ENCODE measurements around the gene CABYR. TPM values are rescaled to one million over a fixed set of nuclear protein-coding genes. Genes with fewer than 3 reads are reported as not detected.
"Not testable (repeated sequence)": the region's sequence is repeated elsewhere in the genome, so short reads cannot be mapped to it uniquely, and the experiment has no call there.

CABYR gene
- total RNA-seq, 2 experiments from 2014 or later, result 0.48 to 0.95 TPM

DNA sequence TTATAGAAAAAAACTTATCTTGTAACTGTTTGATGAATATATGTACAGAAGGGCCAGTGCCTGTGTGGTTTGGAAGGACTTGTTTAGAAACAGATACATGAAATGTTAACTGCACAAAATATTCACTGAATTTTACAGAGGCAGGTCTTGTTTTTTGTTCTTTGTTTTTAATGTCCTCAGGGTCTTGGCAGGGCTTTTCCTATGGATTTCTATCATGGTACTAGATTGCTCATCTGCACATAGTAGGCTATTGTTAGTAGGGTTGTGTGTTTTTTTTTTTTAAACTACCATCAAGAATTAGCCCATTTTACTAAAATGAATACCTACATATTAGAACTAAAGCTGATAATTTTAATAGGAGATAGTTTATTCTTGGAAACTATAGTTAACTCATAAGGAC, 3.5 kb downstream of the CABYR start:
- H3K36me3 Mint-ChIP-seq (ENCODE audit: low read depth), result peaks cover 1% of the 10 kb centered on the region
- H3K27me3 Mint-ChIP-seq, result peaks cover 48% of the 10 kb centered on the region
- no peak for DNase-seq
- peaks cover 19% of the 10 kb centered on the region for H3K4me1 Mint-ChIP-seq
- CTCF ChIA-PET, result interaction anchor here (0.6 kb wide), 1 partner anchor 41 kb away, joined by 3 read pairs; no protein-coding TSS in a partner anchor
- H3K27ac Mint-ChIP-seq, result no peak overlapping the region
- no peak overlapping the region for H3K4me3 Mint-ChIP-seq
- POLR2A ChIA-PET, result no interaction called here
- no peaks in the 10 kb centered on the region for H3K9me3 Mint-ChIP-seq

DNA sequence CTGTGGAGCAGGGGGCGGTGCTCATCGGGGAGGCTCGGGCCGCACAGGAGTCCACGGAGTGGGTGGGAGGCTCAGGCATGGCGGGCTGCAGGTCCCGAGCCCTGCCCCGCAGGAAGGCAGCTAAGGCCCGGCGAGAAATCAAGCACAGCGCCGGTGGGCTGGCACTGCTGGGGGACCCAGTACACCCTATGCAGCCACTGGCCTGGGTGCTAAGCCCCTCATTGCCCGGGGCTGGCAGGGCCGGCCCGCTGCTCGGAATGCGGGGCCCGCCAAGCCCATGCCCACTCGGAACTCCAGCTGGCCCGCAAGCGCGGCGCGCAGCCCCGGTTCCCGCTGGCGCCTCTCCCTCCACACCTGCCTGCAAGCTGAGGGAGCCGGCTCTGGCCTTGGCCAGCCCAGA, 10.7 kb downstream of the CABYR start:
- H3K27me3 Mint-ChIP-seq, result peaks cover 19% of the 10 kb centered on the region
- H3K36me3 Mint-ChIP-seq (ENCODE audit: low read depth); H3K9me3 Mint-ChIP-seq; DNase-seq; H3K4me1 Mint-ChIP-seq; H3K4me3 Mint-ChIP-seq; H3K27ac Mint-ChIP-seq; POLR2A ChIA-PET; CTCF ChIA-PET: not testable (repeated sequence)

- H3K36me3 Mint-ChIP-seq (ENCODE audit: low read depth), result no peaks in the 10 kb centered on the region
- POLR2A ChIA-PET, result no interaction called here
- H3K4me1 Mint-ChIP-seq, result no peaks in the 10 kb centered on the region
- no peak overlapping the region for H3K27ac Mint-ChIP-seq
- H3K4me3 Mint-ChIP-seq, result no peak overlapping the region
- peaks cover 2% of the 10 kb centered on the region for H3K27me3 Mint-ChIP-seq
- H3K9me3 Mint-ChIP-seq, result no peaks in the 10 kb centered on the region
- no peak for DNase-seq
- CTCF ChIA-PET, result interaction anchor here (2.2 kb wide), 1 partner anchor 24 kb away, joined by 6 read pairs; no protein-coding TSS in a partner anchor
Observed at GRCh38 chr18:24153397-24153796, 14.5 kb downstream of the CABYR start.

DNA sequence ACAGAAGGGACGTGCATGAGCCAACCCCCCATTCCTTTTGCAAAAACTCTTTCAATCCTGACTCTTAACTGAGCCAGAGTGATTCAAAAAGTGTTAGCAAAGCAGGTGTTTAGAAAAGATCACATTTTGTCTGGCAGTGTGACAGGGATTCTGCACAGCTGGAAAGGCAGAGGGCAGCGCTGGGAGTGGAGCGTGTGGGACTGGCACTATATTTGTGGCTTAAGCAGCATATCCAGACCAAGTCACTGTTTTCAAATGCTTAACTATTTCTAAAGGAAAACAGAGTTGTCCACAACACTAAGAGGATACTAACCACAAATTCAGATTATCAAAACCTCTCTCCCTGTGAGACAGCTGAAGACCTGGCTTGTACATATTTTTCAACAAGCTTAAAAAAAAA, 19.0 kb downstream of the CABYR start:
- no peaks in the 10 kb centered on the region for H3K36me3 Mint-ChIP-seq (ENCODE audit: low read depth)
- no peak overlapping the region for H3K4me3 Mint-ChIP-seq
- peaks cover 3% of the 10 kb centered on the region for H3K4me1 Mint-ChIP-seq
- ChIA-PET CTCF (no interaction called here), POLR2A (no interaction called here)
- H3K27me3 Mint-ChIP-seq, result peaks cover 2% of the 10 kb centered on the region
- DNase-seq, result no peak
- H3K27ac Mint-ChIP-seq, result no peak overlapping the region
- no peaks in the 10 kb centered on the region for H3K9me3 Mint-ChIP-seq

- peaks cover 2% of the 10 kb centered on the region for H3K27me3 Mint-ChIP-seq
- POLR2A ChIA-PET, result no interaction called here
- H3K4me3 Mint-ChIP-seq, result no peak overlapping the region
- no peaks in the 10 kb centered on the region for H3K36me3 Mint-ChIP-seq (ENCODE audit: low read depth)
- no peak overlapping the region for H3K27ac Mint-ChIP-seq
- CTCF ChIA-PET, result interaction anchor here (1.0 kb wide), 1 partner anchor 17 kb away, joined by 3 read pairs; no protein-coding TSS in a partner anchor
- no peak for DNase-seq
- H3K4me1 Mint-ChIP-seq, result peaks cover 3% of the 10 kb centered on the region
- no peaks in the 10 kb centered on the region for H3K9me3 Mint-ChIP-seq
Observed at GRCh38 chr18:24160086-24160485, 21.2 kb downstream of the CABYR start.

GRCh38 chr18:24161304-24161703, 22.4 kb downstream of the CABYR start:
- POLR2A ChIA-PET, result no interaction called here
- H3K27ac Mint-ChIP-seq, result no peak overlapping the region
- H3K36me3 Mint-ChIP-seq (ENCODE audit: low read depth), result no peaks in the 10 kb centered on the region
- no peak for DNase-seq
- H3K9me3 Mint-ChIP-seq, result no peaks in the 10 kb centered on the region
- peaks cover 3% of the 10 kb centered on the region for H3K4me1 Mint-ChIP-seq
- H3K4me3 Mint-ChIP-seq, result no peak overlapping the region
- CTCF ChIA-PET, result no interaction called here
- H3K27me3 Mint-ChIP-seq, result no peaks in the 10 kb centered on the region

- ChIA-PET CTCF (no interaction called here), POLR2A (no interaction called here)
- peaks cover 3% of the 10 kb centered on the region for H3K27me3 Mint-ChIP-seq
- H3K36me3 Mint-ChIP-seq (ENCODE audit: low read depth), result no peaks in the 10 kb centered on the region
- no peak overlapping the region for H3K27ac Mint-ChIP-seq
- H3K9me3 Mint-ChIP-seq, result no peaks in the 10 kb centered on the region
- peaks cover 2% of the 10 kb centered on the region for H3K4me1 Mint-ChIP-seq
- no peak overlapping the region for H3K4me3 Mint-ChIP-seq
- DNase-seq, result no peak
Observed at GRCh38 chr18:24168496-24168895, 29.6 kb downstream of the CABYR start.

- CTCF ChIA-PET, result no interaction called here
- H3K36me3 Mint-ChIP-seq (ENCODE audit: low read depth), result no peaks in the 10 kb centered on the region
- POLR2A ChIA-PET, result no interaction called here
Observed at GRCh38 chr18:24170360-24170759, 31.5 kb downstream of the CABYR start.

GRCh38 chr18:24173997-24174396, 35.1 kb downstream of the CABYR start:
- CTCF ChIA-PET, result no interaction called here
- peaks cover 6% of the 10 kb centered on the region for H3K27me3 Mint-ChIP-seq
- no peak for DNase-seq
- no peaks in the 10 kb centered on the region for H3K9me3 Mint-ChIP-seq
- H3K27ac Mint-ChIP-seq, result no peak overlapping the region
- no peaks in the 10 kb centered on the region for H3K36me3 Mint-ChIP-seq (ENCODE audit: low read depth)
- POLR2A ChIA-PET, result interaction anchor here (0.6 kb wide), 1 partner anchor 223 kb away, joined by 3 read pairs; no protein-coding TSS in a partner anchor
- H3K4me3 Mint-ChIP-seq, result no peak overlapping the region
- H3K4me1 Mint-ChIP-seq, result peaks cover 6% of the 10 kb centered on the region

More at GRCh38 chr18:24170360-24170759, 31.5 kb downstream of the CABYR start:
- Mint-ChIP-seq H3K27me3 (peaks cover 3% of the 10 kb centered on the region), H3K27ac (no peak overlapping the region), H3K9me3 (no peaks in the 10 kb centered on the region), H3K4me1 (peaks cover 6% of the 10 kb centered on the region), H3K4me3 (no peak overlapping the region)
- DNase-seq, result no peak

DNA sequence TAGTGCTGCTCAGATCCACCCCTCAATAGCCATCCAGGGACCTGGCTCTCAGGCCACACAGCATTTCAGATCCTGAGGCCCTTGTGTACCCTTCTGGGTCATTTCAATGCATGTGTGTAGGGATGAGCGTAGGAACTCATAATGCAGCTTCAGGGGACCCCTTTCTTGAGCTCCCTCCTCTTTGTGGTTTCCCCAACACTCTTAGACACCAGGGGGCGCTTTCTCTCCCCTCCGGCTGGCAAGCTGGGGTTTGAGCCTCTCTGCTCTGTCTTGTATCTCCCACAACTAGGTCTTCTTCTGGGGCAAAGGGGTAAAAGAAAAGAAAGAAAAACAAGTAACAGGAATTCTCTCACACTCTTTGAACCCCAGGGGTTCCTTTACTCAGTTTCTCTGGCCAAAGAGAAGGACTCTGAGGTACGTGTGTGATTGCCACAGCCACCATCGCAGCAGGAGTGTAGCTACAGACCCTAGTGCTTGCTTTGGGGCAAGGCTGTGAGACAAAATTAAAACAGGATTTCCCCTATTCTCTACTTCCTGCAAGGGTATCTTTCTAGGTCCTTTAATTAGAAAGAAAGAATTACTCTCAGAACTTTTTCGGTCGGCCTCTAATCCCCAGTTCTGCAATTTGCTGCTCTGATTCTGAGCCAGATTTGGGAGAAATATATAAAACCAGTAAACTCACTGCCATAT, 38.0 kb downstream of the CABYR start:
- ChIA-PET POLR2A (no interaction called here), CTCF (interaction anchor here (0.6 to 2.3 kb wide), 16 partner anchors 12 to 505 kb away, joined by 3 to 27 read pairs (median 4); no protein-coding TSS in a partner anchor)
- H3K27me3 Mint-ChIP-seq, result peaks cover 3% of the 10 kb centered on the region
- H3K4me1 Mint-ChIP-seq, result peaks cover 6% of the 10 kb centered on the region
- no peaks in the 10 kb centered on the region for H3K9me3 Mint-ChIP-seq
- H3K27ac Mint-ChIP-seq, result no peak overlapping the region
- DNase-seq, result peak; percentile 44
- no peaks in the 10 kb centered on the region for H3K36me3 Mint-ChIP-seq (ENCODE audit: low read depth)
- no peak overlapping the region for H3K4me3 Mint-ChIP-seq

- Mint-ChIP-seq H3K36me3 (ENCODE audit: low read depth) (no peaks in the 10 kb centered on the region), H3K27me3 (peaks cover 3% of the 10 kb centered on the region), H3K4me1 (peaks cover 6% of the 10 kb centered on the region), H3K27ac (no peak overlapping the region), H3K9me3 (no peaks in the 10 kb centered on the region), H3K4me3 (no peak overlapping the region)
- CTCF ChIA-PET, result interaction anchor here (1.2 to 2.3 kb wide), 6 partner anchors 11 to 312 kb away, joined by 3 to 27 read pairs (median 4); no protein-coding TSS in a partner anchor
- DNase-seq, result no peak
- POLR2A ChIA-PET, result no interaction called here
Observed at GRCh38 chr18:24177499-24178133, 38.8 kb downstream of the CABYR start.

- DNase-seq, result no peak
- Mint-ChIP-seq H3K4me3 (no peak overlapping the region), H3K36me3 (ENCODE audit: low read depth) (no peaks in the 10 kb centered on the region), H3K4me1 (no peaks in the 10 kb centered on the region), H3K27ac (no peak overlapping the region), H3K27me3 (peaks cover 4% of the 10 kb centered on the region), H3K9me3 (no peaks in the 10 kb centered on the region)
- POLR2A ChIA-PET, result no interaction called here
- CTCF ChIA-PET, result no interaction called here
Observed at GRCh38 chr18:24180048-24180447, 41.2 kb downstream of the CABYR start.

DNA sequence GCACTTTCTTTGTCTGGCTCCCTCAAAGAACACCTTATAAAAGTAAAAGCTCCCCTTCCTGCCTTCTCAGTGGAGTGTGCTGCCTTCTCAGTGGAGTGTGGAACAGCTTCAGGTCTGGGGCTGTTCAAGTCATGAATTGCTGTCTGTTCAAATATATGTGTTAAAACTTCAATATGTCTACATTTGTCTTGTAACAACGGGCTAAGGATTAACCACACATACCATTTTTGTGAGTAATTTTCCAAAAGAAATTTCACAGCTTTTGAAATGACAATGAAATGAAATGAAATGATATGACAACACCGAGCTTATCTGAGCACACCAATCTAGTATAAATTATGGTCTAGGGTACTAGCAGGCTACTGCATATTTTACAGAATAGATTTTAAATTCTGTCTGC, 42.9 kb downstream of the CABYR start:
- H3K27me3 Mint-ChIP-seq, result peaks cover 2% of the 10 kb centered on the region
- DNase-seq, result no peak
- CTCF ChIA-PET, result no interaction called here

DNA sequence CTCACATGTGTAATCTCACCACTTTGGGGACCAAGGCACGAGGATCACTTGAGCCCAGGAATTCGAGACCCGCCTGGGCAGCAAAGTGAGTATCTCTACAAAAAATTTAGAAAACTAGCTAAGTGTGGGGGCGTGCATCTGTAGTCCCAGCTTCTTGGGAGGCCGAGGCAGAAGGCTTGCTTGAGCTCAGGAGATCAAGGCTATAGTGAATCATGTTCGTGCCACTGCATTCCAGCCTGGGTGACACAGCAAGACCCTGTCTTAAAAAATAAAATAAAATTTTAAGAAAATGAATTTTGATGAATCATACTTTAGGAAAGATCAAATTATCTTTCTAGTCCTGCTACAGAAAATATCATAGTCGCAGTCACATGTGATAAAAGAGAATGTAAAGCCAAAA, 46.9 kb downstream of the CABYR start:
- no peak for DNase-seq
- POLR2A ChIA-PET, result no interaction called here
- no peaks in the 10 kb centered on the region for H3K36me3 Mint-ChIP-seq (ENCODE audit: low read depth)
- no peaks in the 10 kb centered on the region for H3K9me3 Mint-ChIP-seq
- CTCF ChIA-PET, result no interaction called here
- no peak overlapping the region for H3K27ac Mint-ChIP-seq
- H3K4me3 Mint-ChIP-seq, result no peak overlapping the region
- no peaks in the 10 kb centered on the region for H3K4me1 Mint-ChIP-seq
- peaks cover 26% of the 10 kb centered on the region for H3K27me3 Mint-ChIP-seq

More for the DNA sequence above, 42.9 kb downstream of the CABYR start:
- no peaks in the 10 kb centered on the region for H3K9me3 Mint-ChIP-seq
- POLR2A ChIA-PET, result no interaction called here
- no peak overlapping the region for H3K27ac Mint-ChIP-seq
- no peaks in the 10 kb centered on the region for H3K36me3 Mint-ChIP-seq (ENCODE audit: low read depth)
- H3K4me1 Mint-ChIP-seq, result no peaks in the 10 kb centered on the region
- H3K4me3 Mint-ChIP-seq, result no peak overlapping the region
